K562 (cell line): ENCODE results near the gene CLIP2. TPM values are rescaled to one million over a fixed set of nuclear protein-coding genes. Genes with fewer than 3 reads are reported as not detected.
A peak's percentile ranks its signal among the peaks of the same experiment; 100 is the strongest.

Experiments used
- ATAC-seq: fragments of 200-7000 bp; cut with Tn5 transposase; 3 replicates; pipeline ENCODE4 v1.9.1; 2020; ENCODE audit warnings: moderate library complexity
- BruUV-seq: library from RNA; stranded (reverse); fragments of 400-500 nt; replicated peaks from 2 replicates; lab custom pipeline; 2021; lab: Mats Ljungman, UMichigan
- CTCF ChIA-PET: fragments of 300-600 bp; formaldehyde crosslinking; extraction: SDS; loops from one replicate; lab custom pipeline; 2021; ENCODE audit warnings: low intra/inter-chr PET ratio; lab: Yijun Ruan, JAX
- POLR2A ChIA-PET: fragments of 300-600, 350-650 bp; sonication (Branson Sonifier 250); formaldehyde crosslinking; extraction: SDS; loops from one replicate; lab custom pipeline; 2021; ENCODE audit warnings: antibody characterized with exemption, inconsistent platforms; lab: Yijun Ruan, JAX
- DNase-seq, 4 experiments: peaks; one replicate each; pipeline versions ENCODE4 v3.0.0 to v3.0.0-alpha.2; 2011 to 2018; ENCODE audit warnings: low spot score in 3 of 4, mixed read lengths in 3 of 4; ENCODE audit errors: extremely low read depth in 1 of 4
- FAIRE-seq: peaks from 2 replicates; lab custom pipeline; 2011; peaks lifted over from hg19 to GRCh38; lab: Jason Lieb, UNC
- H2AFZ ChIP-seq: 2 replicates; pipeline ENCODE4 v1.6.0; 2011; ENCODE audit warnings: low read depth, low read length, control low read depth, inconsistent platforms
- H3K27ac ChIP-seq: fragments of 200-600 bp; 3 replicates; pipeline ENCODE4 v1.8.0; 2011; ENCODE audit warnings: low read depth, mild to moderate bottlenecking, control low read depth, inconsistent platforms, low read length, moderate library complexity, mixed read lengths; ENCODE audit errors: extremely low read depth
- H3K27me3 ChIP-seq, 2 experiments: fragments of 300-600 bp in 1 of 2; 2 replicates in 1 of 2; 3 replicates in 1 of 2; pipeline versions ENCODE4 v1.6.0 to v1.8.0; 2011; ENCODE audit warnings: inconsistent platforms in 2 of 2, low read length in 2 of 2, mild to moderate bottlenecking in 1 of 2, mixed read lengths in 1 of 2, moderate library complexity in 1 of 2; ENCODE audit not compliant: control insufficient read depth in 2 of 2, insufficient read depth in 2 of 2
- H3K36me3 ChIP-seq: fragments of 300-600 bp; 3 replicates; pipeline ENCODE4 v1.8.0; 2011; ENCODE audit warnings: mild to moderate bottlenecking, low read length, inconsistent platforms; ENCODE audit not compliant: control insufficient read depth, insufficient read depth
- H3K4me1 ChIP-seq, 2 experiments: fragments of 200-600 bp in 1 of 2; replicated peaks in 1 of 2; 2 replicates in 1 of 2; 3 replicates in 1 of 2; pipeline versions ENCODE4 v1.5.1 to v1.8.0; 2011; ENCODE audit warnings: inconsistent platforms in 2 of 2, low read length in 2 of 2, mild to moderate bottlenecking in 1 of 2, mixed read lengths in 1 of 2, moderate library complexity in 1 of 2; ENCODE audit not compliant: control insufficient read depth in 2 of 2, insufficient read depth in 2 of 2
- H3K4me2 ChIP-seq: 2 replicates; pipeline ENCODE4 v1.6.1; 2011; ENCODE audit warnings: low read length, control low read depth, inconsistent platforms, mixed read lengths; ENCODE audit not compliant: insufficient read depth
- H3K4me3 ChIP-seq: fragments of 200-600 bp; sonication (generic), shearing (Covaris generic); 2 replicates; pipeline ENCODE4 v1.5.1; 2016; ENCODE audit warnings: control low read depth, inconsistent platforms
- H3K79me2 ChIP-seq: fragments of 200-600 bp; 3 replicates; pipeline ENCODE4 v1.8.0; 2011; ENCODE audit warnings: low read length, inconsistent platforms; ENCODE audit not compliant: control insufficient read depth, insufficient read depth
- H3K9ac ChIP-seq, 2 experiments: 2 replicates each; pipeline versions ENCODE4 v1.6.0 to v1.6.1; 2011; ENCODE audit warnings: low read depth in 2 of 2, low read length in 2 of 2, control low read depth in 1 of 2, inconsistent platforms in 1 of 2, mild to moderate bottlenecking in 1 of 2, mixed read lengths in 1 of 2; ENCODE audit not compliant: insufficient read depth in 1 of 2
- H3K9me1 ChIP-seq: one replicate; pipeline ENCODE4 v1.6.0; 2011; ENCODE audit warnings: inconsistent platforms, mild to moderate bottlenecking, low read length, moderate library complexity; ENCODE audit not compliant: control insufficient read depth, insufficient read depth
- H3K9me3 ChIP-seq: replicated peaks from 2 replicates; pipeline ENCODE4 v1.5.1; 2011; ENCODE audit warnings: low read depth, low read length, inconsistent platforms; ENCODE audit not compliant: control insufficient read depth, insufficient read depth
- H4K20me1 ChIP-seq: replicated peaks from 2 replicates; pipeline ENCODE4 v1.6.1; 2011; ENCODE audit warnings: low read length, inconsistent platforms, mixed read lengths; ENCODE audit not compliant: control insufficient read depth, insufficient read depth
- CBX3 ChIP-seq, 2 experiments: IDR thresholded peaks; 1 replicate in 1 of 2; 2 replicates in 1 of 2; pipeline ENCODE4 v1.6.1; 2012; ENCODE audit warnings: inconsistent platforms in 2 of 2, low read length in 2 of 2, borderline replicate concordance in 1 of 2, control low read depth in 1 of 2
- FOSL1 ChIP-seq: fragments of 200-800 bp; sonication (Bioruptor generic); conservative IDR thresholded peaks from 2 replicates; pipeline ENCODE4 v1.6.1; 2016; ENCODE audit warnings: missing genetic modification characterization, missing compliant biosample characterization
- MYBL2 ChIP-seq, 2 experiments: fragments of 450-650 bp in 1 of 2; sonication (generic) in 1 of 2; formaldehyde crosslinking in 1 of 2; IDR thresholded peaks; 2 replicates each; pipeline versions ENCODE4 v1.6.1 to v1.8.1; 2017 to 2022; ENCODE audit warnings: borderline replicate concordance in 1 of 2, inconsistent platforms in 1 of 2, low read depth in 1 of 2, mild to moderate bottlenecking in 1 of 2, missing genetic modification reagents in 1 of 2, moderate library complexity in 1 of 2
- POLR2G ChIP-seq: fragments of 200-400 bp; formaldehyde crosslinking; IDR thresholded peaks from 2 replicates; pipeline ENCODE4 v1.6.1; 2017; ENCODE audit warnings: low read depth, mild to moderate bottlenecking, antibody characterized with exemption, low read length, moderate library complexity
- RBM25 ChIP-seq: fragments of 200-400 bp; formaldehyde crosslinking; IDR thresholded peaks from 2 replicates; pipeline ENCODE4 v1.6.1; 2018; ENCODE audit warnings: low read length, low read depth, moderate library complexity; ENCODE audit not compliant: severe bottlenecking
- SIRT6 ChIP-seq: IDR thresholded peaks from one replicate; pipeline ENCODE4 v1.6.1; 2012; ENCODE audit warnings: low read depth, mild to moderate bottlenecking, control low read depth, inconsistent platforms, low read length, moderate library complexity
- TRIM28 ChIP-seq: fragments of 450-650 bp; IDR thresholded peaks from 2 replicates; pipeline ENCODE4 v1.6.1; 2017
- ZNF354B ChIP-seq: fragments of 250-450 bp; sonication (Bioruptor Pico); IDR thresholded peaks from 2 replicates; pipeline ENCODE4 v1.4.0; 2020
- ZNF507 ChIP-seq: conservative IDR thresholded peaks from 2 replicates; pipeline ENCODE4 v1.6.1; 2017; ENCODE audit warnings: missing genetic modification characterization, missing compliant biosample characterization
- WGBS: fragments of 100-300 bp; shearing (Covaris generic); methylation state at CpG from one replicate; pipeline ENCODE4 v1.1.6; 2016; ENCODE audit warnings: low coverage, mixed read lengths; ENCODE audit not compliant: insufficient coverage; ENCODE audit errors: missing lambda C conversion rate; 5-methylcytosine and 5-hydroxymethylcytosine counted together
- in situ Hi-C: fragments of 300-500 bp; cut with MboI; formaldehyde crosslinking; loops from 4 replicates; pipeline ENCODE4 v1.15.0; 2018; ENCODE audit warnings: inconsistent platforms, mixed read lengths
- intact Hi-C: fragments of 100-400 bp; cut with micrococcal nuclease; formaldehyde crosslinking; loops from 2 replicates; pipeline ENCODE4 v1.14.2; 2022
- polyA plus RNA-seq, 8 experiments: library from polyadenylated mRNA; depleted of rRNA in 4 of 8; stranded (reverse) in 5 of 8; unstranded in 3 of 8; fragments of >200 nt; fragmentation: Nextera tagmentation in 2 of 8; fragmentation: Illumina TruSeq in 1 of 8; extraction: Ambion mirVana in 2 of 8; extraction: Trizol in 1 of 8; gene quantifications; 2 replicates each; pipeline versions ENCODE4 v1.2.1 to v1.2.3, GENCODE V29; 2011 to 2014; ENCODE audit warnings: inconsistent platforms in 1 of 8, missing spikeins in 1 of 8
- total RNA-seq, 7 experiments: library from RNA; depleted of rRNA in 6 of 7; stranded (reverse); fragments of >200 nt in 6 of 7; fragmentation: Illumina TruSeq in 2 of 7; extraction: Trizol in 2 of 7; gene quantifications; 2 replicates each; pipeline versions ENCODE4 v1.2.1 to v1.2.3, GENCODE V29; 2011 to 2021; ENCODE audit warnings: low replicate concordance in 1 of 7
- TF ChIP-seq, protein P1 (sequence below): fragments of 450-650 bp; IDR thresholded peaks from 2 replicates; pipeline ENCODE4 v1.6.1; 2016; ENCODE audit warnings: missing biosample characterization, missing genetic modification characterization

The CLIP2 gene
- total and polyA plus RNA-seq, 9 of the 15 experiments (the other 6 are each of a cell fraction or from before 2014, with no cell fraction given): 0.07 to 5.4 (median 2.1) TPM

DNA sequence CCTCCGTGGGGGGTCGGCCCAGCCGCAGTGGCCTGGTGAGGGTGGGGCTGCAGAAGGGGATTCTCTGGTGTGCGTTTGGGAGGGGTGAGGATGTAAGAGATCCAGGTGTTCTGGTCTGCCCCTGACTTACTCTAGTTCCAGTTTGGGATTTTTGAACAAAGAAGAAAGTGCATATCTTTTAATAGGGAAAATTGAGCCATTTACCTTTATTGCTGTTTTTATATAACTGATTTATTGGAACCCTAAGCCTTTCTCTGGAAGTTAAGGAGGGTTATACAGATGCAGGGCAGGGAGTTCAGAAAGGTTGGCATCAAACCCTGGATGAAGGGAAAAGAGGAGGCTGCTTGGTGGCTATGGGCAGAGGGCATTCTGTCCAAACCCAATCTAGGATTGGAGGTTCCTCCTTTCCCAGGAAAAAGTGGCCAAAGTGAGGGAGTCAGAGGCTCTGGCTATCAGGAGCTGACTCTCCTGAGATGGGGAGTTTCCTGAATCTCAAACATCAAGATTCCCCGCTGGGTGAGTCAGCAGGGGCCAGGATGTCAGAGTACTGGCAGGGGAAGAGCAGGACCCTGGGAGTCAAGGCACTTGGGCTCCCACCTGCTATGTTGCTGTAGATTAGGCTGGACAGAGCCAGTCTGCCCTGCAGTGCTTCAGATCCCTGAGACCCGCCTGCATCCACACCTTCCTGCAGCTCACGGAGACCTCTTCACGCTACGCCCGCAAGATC is 67.5 kb downstream of the CLIP2 start:
- Histone ChIP-seq H3K9me1 (no peaks in the 10 kb centered on the region), H3K27ac (no peak overlapping the region), H4K20me1 (0 out of 2 replicates have a peak, but pooled peaks cover 3% of the 10 kb centered on the region), H3K79me2 (no peaks in the 10 kb centered on the region), H3K4me3 (no peak overlapping the region), H3K9me3 (peaks cover 3% of the 10 kb centered on the region; the same call in 1 of the 2 replicates), H3K36me3 (no peaks in the 10 kb centered on the region), H3K9ac (0 out of 4 replicates have a peak overlapping the region, but pooled peaks of 1 of the 2 experiments have one; percentile 10), H3K4me1 (peaks cover 0 to 4% of the 10 kb centered on the region in 2 experiments; a peak in 2 of 5 replicates), H3K4me2 (no peak overlapping the region), H2AFZ (no peak overlapping the region), H3K27me3 (no peaks in the 10 kb centered on the region)
- BruUV-seq: no TSS peak
- FAIRE-seq (no peak), DNase-seq (no peak), ATAC-seq (no peak)
- CTCF ChIA-PET: interaction anchor here (0.5 kb wide), 1 partner anchor 21 kb away, joined by 3 read pairs; no protein-coding TSS in a partner anchor
- intact Hi-C loops: no loop called here
- 55% methylated on average over 10 of the region's 10 CpGs for WGBS
- POLR2A ChIA-PET: no interaction called here
- in situ Hi-C loops: no loop called here
- no peak for TF ChIP-seq SIRT6
- 0 out of 2 replicates have a peak, but pooled peaks have one; percentile 20 for TF ChIP-seq TRIM28
- no peak for TF ChIP-seq MYBL2 (IDR thresholded peaks at IDR 0.05; ENCODE audit: low read depth)
- TF ChIP-seq MYBL2 (CRISPR knock-in tag; IDR thresholded peaks at IDR 0.05; ENCODE audit: borderline replicate concordance): no peak
- TF ChIP-seq ZNF507 (tag): peak; percentile 100
- peak; percentile 95 for TF ChIP-seq ZNF354B (CRISPR knock-in tag)
- TF ChIP-seq RBM25: peak; percentile 37
- 0 out of 3 replicates have a peak, but pooled peaks of 1 of the 2 experiments have one; percentile 41 for TF ChIP-seq CBX3 (IDR thresholded peaks at IDR 0.05; ENCODE audit: borderline replicate concordance in 1 of 2, low read length in 2 of 2)
- TF ChIP-seq, protein P1, sequence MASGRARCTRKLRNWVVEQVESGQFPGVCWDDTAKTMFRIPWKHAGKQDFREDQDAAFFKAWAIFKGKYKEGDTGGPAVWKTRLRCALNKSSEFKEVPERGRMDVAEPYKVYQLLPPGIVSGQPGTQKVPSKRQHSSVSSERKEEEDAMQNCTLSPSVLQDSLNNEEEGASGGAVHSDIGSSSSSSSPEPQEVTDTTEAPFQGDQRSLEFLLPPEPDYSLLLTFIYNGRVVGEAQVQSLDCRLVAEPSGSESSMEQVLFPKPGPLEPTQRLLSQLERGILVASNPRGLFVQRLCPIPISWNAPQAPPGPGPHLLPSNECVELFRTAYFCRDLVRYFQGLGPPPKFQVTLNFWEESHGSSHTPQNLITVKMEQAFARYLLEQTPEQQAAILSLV (tag): no peak
- TF ChIP-seq POLR2G: no peak
- no peak for TF ChIP-seq FOSL1 (tag)
